VCaP (cell line): ENCODE results near the gene STK32C.

Experiments
- H3K27ac ChIP-seq: fragments of 450-650 bp; 2 replicates; pipeline ENCODE4 v1.5.1; 2017
- CTCF ChIP-seq: fragments of 450-650 bp; conservative IDR thresholded peaks from 2 replicates; pipeline ENCODE4 v1.5.1; 2017; ENCODE audit warnings: mild to moderate bottlenecking, moderate library complexity

Gene STK32C

GRCh38 chr10:132307823-132308586 is at the start of gene STK32C:
TSS of gene STK32C (minus strand) at chr10:132307950. CDS start at chr10:132307833, 117 bp downstream.
- no peak for TF ChIP-seq CTCF
- peak within 1 kb of the TSS; percentile 80 for H3K27ac ChIP-seq

- no peak for TF ChIP-seq CTCF
- H3K27ac ChIP-seq, result no peak overlapping the region
These were observed 49.0 kb upstream of the STK32C start for GRCh38 chr10:132356621-132357195.

- no peak for TF ChIP-seq CTCF
- H3K27ac ChIP-seq, result no peak overlapping the region
These were observed 48.0 kb upstream of the STK32C start for GRCh38 chr10:132355754-132356153.

- TF ChIP-seq CTCF, result no peak
These were observed 47.5 kb upstream of the STK32C start for GRCh38 chr10:132355297-132355696.

GRCh38 chr10:132354356-132355094 is 46.8 kb upstream of the STK32C start:
- no peak for TF ChIP-seq CTCF

More at GRCh38 chr10:132355297-132355696, 47.5 kb upstream of the STK32C start:
- no peak overlapping the region for H3K27ac ChIP-seq

GRCh38 chr10:132353456-132354355 is 46.0 kb upstream of the STK32C start:
- TF ChIP-seq CTCF, result no peak

More at GRCh38 chr10:132354356-132355094, 46.8 kb upstream of the STK32C start:
- H3K27ac ChIP-seq, result no peak overlapping the region

More at GRCh38 chr10:132353456-132354355, 46.0 kb upstream of the STK32C start:
- no peak overlapping the region for H3K27ac ChIP-seq
